HG02610 (cell line): ENCODE measurements around the gene BCL7A.
"Not testable (repeated sequence)": the region's sequence is repeated elsewhere in the genome, so short reads cannot be mapped to it uniquely, and the experiment has no call there.

Experiments used
- ATAC-seq: cut with Tn5 transposase; IDR thresholded peaks from one replicate; pipeline ENCODE4 v1.9.1; 2021; ENCODE audit warnings: mild to moderate bottlenecking, moderate library complexity; ENCODE audit not compliant: unreplicated experiment

The BCL7A gene

GRCh38 chr12:122024132-122024785, 2.6 kb downstream of the BCL7A start:
- no peak for ATAC-seq

- ATAC-seq, result no peak
Measured at GRCh38 chr12:122026706-122027333, 5.1 kb downstream of the BCL7A start.

DNA sequence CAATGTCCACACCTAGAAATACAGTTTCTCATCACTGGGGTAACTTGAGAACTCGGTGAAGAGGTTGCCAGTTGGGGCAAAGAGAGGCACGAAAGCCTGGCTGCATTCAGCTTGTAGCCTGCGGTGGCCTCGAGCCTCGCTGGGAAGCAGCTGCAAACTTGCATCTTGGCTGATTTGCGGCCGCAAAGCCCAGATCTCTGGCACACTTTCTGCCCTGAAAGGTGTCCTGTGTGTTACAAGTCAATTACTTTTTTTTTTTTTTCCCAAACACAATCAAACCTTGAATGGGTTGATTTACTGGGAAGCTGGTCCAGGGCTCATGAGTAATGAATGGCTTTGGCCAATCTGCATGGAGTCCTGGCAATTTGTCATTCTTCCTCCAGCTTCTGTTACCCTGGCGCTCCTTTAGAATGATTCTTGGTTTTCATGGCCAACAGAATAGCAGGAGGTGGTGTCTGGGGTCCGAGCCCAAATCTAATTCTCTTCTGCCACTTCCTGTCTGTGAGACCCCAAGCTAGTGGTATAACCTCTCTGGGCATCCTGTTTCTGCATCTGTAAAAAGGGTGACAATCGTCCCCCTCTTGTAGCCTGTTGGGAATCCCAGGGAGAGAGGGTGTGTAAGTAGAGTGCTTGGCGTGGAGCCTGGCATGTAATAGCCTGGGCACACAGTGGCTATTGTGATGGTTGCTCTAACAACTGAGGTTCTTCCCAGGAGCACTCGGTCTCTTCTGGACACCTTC, 6.7 kb downstream of the BCL7A start:
- ATAC-seq, result no peak

DNA sequence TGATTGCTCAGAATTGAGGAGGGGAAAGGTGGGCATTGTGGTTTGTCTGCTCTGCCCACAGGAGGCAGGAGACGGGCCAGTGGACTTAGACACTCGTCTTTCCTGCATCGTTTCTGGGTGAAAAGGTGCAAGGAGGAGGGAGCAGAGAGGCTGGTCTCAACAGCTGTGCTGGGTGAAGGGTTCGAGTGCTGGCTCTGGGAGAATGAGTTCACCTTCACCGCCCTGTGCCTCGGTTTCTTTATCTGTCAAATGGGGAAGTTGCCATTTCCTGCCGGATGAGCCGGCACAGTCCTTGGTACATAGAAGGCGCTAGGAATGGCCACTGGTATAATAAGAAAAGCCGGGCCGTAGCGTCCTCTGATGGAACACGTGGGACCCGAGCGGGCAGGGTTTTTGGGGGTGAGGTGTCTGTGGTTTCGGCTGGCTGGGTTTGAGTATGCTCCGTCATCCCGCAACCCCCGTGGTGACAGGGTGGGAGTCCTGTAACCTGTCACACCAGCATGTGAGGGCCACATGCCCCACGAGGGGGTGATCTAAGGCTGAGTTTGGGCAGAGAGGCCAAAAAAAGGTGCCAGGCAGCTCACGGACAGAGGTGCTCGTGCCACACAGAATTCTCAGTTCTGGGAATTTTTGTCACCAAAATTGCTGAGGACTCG, 7.3 kb downstream of the BCL7A start:
- ATAC-seq, result no peak

- no peak for ATAC-seq
Measured at GRCh38 chr12:122029620-122030423, 8.1 kb downstream of the BCL7A start.

DNA sequence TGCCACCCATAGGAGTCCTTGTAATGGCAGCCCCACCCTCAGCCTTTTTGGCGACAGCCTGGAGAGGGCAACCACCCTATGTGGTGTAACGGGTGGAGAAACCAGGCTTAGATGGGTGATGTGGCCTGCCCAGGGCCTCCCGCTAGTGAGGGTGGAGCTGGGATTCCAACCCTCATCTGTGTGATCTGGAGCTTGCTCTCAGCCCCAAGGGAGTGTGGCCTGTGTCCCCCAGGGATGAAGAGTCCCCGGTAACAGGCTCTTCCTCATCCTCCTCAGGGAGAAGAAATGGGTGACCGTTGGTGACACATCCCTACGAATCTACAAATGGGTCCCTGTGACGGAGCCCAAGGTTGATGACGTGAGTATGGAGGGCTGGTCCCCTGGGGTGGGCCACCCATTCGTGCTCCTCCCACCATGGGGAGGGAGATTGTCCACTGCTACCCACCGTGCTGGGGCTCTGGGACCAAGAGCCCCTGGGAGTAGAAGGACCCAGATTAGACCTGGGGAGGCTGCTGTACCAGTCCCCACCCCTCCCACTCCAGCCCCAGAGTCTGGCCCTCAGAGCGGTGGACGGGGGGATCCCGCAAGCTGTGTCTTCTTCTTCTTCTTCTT, 8.8 kb downstream of the BCL7A start:
- no peak for ATAC-seq

GRCh38 chr12:122031342-122032216, 9.9 kb downstream of the BCL7A start:
- ATAC-seq, result no peak

GRCh38 chr12:122032580-122032979, 10.9 kb downstream of the BCL7A start:
- ATAC-seq, result no peak

DNA sequence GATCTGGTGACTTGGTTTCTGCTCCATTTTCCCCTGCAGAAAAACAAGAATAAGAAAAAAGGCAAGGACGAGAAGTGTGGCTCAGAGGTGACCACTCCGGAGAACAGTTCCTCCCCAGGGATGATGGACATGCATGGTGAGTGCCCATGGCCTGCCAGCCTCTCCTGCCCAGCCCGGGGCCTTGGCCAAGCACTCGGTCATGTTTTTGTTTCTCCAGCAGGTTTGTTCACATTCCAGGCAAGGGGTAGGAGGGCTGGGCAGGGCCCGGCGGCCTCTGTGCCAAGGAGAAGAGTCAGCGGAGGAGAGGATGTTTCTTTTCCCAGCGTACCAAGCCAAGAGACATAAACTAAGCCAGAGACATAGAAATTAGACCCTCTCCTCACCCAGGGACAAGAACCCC, 13.6 kb downstream of the BCL7A start:
- ATAC-seq, result no peak

DNA sequence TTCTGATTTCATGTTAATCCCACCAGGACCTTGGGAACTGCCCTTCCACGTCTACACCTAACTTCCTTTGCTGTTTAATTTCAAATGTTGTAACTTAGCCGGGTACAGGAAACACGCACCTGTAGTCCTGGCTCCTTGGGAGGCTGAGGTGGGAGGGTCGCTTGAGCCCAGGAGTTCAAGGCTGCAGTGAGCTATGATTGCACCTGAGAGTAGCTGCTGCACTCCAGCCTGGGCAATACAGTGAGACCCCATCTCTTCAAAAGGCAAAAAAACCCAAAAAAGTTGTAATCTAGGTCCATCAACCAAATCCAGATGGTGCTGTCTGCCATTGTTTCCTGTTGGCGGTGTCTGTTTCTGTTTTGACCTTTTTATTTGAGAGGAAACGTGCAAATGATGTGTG, 14.5 kb downstream of the BCL7A start:
- no peak for ATAC-seq

- no peak for ATAC-seq
Measured at GRCh38 chr12:122040579-122041386, 19.1 kb downstream of the BCL7A start.

- not testable (repeated sequence) for ATAC-seq
Measured at GRCh38 chr12:122041458-122041857, 19.8 kb downstream of the BCL7A start.

GRCh38 chr12:122042910-122043309, 21.2 kb downstream of the BCL7A start:
- no peak for ATAC-seq

- ATAC-seq, result no peak
Measured at GRCh38 chr12:122043476-122043875, 21.8 kb downstream of the BCL7A start.

DNA sequence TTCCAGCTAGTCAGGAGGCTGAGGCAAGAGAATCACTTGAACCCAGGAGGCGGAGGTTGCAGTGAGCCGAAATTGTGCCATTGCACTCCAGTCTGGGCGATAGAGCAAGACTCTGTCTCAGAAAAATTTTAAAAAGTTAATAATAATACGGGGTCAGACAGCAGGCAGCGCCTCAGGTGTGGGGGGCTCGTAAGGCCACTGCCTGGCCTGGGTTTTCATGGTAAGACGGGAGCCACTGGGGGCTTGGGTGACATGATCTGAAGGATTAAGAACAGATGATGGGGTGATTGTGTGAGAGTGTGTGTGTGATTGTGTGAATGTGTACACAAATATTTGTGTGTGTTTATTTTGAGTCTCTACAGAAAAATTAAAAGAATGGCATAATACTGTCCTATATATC, 23.6 kb downstream of the BCL7A start:
- ATAC-seq, result no peak

- no peak for ATAC-seq
Measured at GRCh38 chr12:122046145-122046544, 24.5 kb downstream of the BCL7A start.

- no peak for ATAC-seq
Measured at GRCh38 chr12:122048151-122048550, 26.5 kb downstream of the BCL7A start.

DNA sequence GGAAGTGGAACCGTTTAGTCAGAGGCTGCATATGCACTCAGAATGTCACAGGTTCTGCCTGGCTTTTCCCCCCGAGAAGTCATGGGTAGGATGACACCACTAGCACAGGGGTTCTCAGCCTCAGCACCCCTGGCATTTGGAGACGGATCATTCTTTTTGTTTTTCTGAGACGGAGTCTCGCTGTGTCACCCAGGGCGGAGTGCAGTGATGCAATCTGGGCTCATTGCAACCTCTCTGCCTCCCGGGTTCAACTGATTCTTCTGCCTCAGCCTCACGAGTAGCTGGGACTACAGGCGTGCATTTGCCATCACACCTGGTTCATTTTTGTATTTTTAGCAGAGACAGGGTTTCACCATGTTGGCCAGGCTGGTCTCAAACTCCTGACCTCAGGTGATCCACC, 28.1 kb downstream of the BCL7A start:
- ATAC-seq, result no peak

DNA sequence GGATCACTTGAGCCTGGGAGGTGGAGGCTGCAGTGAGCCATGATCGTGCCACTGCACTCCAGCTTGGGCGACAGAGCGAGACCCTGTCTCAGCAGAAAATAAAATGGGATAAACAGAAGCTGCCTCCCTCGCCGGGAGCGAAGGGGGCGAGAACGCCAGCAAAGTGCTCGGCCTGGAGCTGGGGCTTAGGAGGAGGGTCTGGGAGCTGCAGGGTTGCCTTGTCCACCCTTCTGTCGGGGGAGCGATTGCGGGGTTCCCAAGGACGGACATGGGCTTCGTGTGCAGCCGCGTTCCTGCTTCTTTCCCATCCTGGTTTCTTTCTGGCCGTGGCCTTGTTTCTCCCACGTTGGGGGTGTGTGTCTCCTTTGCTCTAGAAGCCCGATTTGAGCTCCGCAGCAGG, 29.0 kb downstream of the BCL7A start:
- ATAC-seq, result no peak
